ENCODE results near the gene NKRF.

NKRF gene

DNA sequence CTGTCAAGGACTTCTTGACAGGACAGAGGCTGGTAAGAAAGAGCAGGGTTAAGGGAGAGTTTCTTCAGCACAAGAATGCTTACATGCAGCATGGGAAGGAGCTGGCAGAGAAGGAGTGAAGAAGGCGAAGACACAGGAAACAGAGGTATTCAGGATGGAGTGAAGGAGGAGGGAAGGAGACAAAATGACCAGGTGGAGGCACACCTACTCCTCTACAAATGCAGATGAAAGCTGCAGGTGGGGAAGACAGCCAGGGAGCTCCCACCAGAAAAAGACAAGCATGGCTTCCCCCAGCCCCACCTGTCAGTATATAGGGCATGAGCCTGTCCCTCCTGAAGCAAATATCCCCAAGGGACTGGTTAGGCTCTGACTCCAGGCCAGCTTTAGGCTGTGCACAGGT lies 29.6 kb upstream of the NKRF start:
- Histone ChIP-seq H3K9me3 (ENCODE audit: control insufficient read depth, insufficient read depth, low read depth, low read length) (no peaks in the 10 kb centered on the region), H3K4me1 (ENCODE audit: control insufficient read depth, insufficient read depth, low read length) (no peaks in the 10 kb centered on the region), H3K4me3 (ENCODE audit: low read depth, low read length) (no peak overlapping the region), H3K36me3 (ENCODE audit: control insufficient read depth in 2 of 2, insufficient read depth in 1 of 2, low read length in 2 of 2) (peaks cover 7 to 64% of the 10 kb centered on the region in 2 experiments; a peak in 2 of 3 replicates), H3K27ac (ENCODE audit: extremely low read depth, low read depth, low read length) (no peak overlapping the region)
- ChIA-PET POLR2A (no interaction called here), CTCF (interaction anchor here (0.5 to 0.9 kb wide), 3 partner anchors 10 to 92 kb away, joined by 3 to 8 read pairs (median 3); no protein-coding TSS in a partner anchor)
- TF ChIP-seq ZNF248 (tag by site-specific recombination; IDR thresholded peaks at IDR 0.05) (no peak), ZNF391 (tag by site-specific recombination; IDR thresholded peaks at IDR 0.05; ENCODE audit: borderline replicate concordance, low read depth) (no peak), ZNF133 (tag by site-specific recombination; IDR thresholded peaks at IDR 0.05) (no peak), ZBTB20 (tag by site-specific recombination; IDR thresholded peaks at IDR 0.05) (no peak), ZNF175 (tag by site-specific recombination; IDR thresholded peaks at IDR 0.05) (no peak), ZNF239 (tag by site-specific recombination; IDR thresholded peaks at IDR 0.05) (no peak), ZNF350 (tag by site-specific recombination; IDR thresholded peaks at IDR 0.05) (no peak), ZNF670 (tag by site-specific recombination; IDR thresholded peaks at IDR 0.05; ENCODE audit: low read depth) (no peak)
- TF ChIP-seq, protein P1, sequence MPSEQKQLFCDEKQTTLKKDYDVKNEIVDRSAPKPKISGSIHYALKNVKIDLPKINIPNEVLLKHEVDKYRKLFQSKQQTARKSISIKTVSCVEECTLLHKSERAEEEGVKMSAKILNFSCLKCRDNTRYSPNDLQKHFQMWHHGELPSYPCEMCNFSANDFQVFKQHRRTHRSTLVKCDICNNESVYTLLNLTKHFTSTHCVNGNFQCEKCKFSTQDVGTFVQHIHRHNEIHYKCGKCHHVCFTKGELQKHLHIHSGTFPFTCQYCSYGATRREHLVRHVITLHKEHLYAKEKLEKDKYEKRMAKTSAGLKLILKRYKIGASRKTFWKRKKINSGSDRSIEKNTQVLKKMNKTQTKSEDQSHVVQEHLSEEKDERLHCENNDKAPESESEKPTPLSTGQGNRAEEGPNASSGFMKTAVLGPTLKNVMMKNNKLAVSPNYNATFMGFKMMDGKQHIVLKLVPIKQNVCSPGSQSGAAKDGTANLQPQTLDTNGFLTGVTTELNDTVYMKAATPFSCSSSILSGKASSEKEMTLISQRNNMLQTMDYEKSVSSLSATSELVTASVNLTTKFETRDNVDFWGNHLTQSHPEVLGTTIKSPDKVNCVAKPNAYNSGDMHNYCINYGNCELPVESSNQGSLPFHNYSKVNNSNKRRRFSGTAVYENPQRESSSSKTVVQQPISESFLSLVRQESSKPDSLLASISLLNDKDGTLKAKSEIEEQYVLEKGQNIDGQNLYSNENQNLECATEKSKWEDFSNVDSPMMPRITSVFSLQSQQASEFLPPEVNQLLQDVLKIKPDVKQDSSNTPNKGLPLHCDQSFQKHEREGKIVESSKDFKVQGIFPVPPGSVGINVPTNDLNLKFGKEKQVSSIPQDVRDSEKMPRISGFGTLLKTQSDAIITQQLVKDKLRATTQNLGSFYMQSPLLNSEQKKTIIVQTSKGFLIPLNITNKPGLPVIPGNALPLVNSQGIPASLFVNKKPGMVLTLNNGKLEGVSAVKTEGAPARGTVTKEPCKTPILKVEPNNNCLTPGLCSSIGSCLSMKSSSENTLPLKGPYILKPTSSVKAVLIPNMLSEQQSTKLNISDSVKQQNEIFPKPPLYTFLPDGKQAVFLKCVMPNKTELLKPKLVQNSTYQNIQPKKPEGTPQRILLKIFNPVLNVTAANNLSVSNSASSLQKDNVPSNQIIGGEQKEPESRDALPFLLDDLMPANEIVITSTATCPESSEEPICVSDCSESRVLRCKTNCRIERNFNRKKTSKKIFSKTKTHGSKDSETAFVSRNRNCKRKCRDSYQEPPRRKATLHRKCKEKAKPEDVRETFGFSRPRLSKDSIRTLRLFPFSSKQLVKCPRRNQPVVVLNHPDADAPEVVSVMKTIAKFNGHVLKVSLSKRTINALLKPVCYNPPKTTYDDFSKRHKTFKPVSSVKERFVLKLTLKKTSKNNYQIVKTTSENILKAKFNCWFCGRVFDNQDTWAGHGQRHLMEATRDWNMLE (tag by site-specific recombination; conservative IDR thresholded peaks at IDR 0.05; ENCODE audit: low read depth), result no peak
- TF ChIP-seq, protein P2, sequence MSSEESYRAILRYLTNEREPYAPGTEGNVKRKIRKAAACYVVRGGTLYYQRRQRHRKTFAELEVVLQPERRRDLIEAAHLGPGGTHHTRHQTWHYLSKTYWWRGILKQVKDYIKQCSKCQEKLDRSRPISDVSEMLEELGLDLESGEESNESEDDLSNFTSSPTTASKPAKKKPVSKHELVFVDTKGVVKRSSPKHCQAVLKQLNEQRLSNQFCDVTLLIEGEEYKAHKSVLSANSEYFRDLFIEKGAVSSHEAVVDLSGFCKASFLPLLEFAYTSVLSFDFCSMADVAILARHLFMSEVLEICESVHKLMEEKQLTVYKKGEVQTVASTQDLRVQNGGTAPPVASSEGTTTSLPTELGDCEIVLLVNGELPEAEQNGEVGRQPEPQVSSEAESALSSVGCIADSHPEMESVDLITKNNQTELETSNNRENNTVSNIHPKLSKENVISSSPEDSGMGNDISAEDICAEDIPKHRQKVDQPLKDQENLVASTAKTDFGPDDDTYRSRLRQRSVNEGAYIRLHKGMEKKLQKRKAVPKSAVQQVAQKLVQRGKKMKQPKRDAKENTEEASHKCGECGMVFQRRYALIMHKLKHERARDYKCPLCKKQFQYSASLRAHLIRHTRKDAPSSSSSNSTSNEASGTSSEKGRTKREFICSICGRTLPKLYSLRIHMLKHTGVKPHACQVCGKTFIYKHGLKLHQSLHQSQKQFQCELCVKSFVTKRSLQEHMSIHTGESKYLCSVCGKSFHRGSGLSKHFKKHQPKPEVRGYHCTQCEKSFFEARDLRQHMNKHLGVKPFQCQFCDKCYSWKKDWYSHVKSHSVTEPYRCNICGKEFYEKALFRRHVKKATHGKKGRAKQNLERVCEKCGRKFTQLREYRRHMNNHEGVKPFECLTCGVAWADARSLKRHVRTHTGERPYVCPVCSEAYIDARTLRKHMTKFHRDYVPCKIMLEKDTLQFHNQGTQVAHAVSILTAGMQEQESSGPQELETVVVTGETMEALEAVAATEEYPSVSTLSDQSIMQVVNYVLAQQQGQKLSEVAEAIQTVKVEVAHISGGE (tag by site-specific recombination; conservative IDR thresholded peaks at IDR 0.05; ENCODE audit: low read depth), result no peak

DNA sequence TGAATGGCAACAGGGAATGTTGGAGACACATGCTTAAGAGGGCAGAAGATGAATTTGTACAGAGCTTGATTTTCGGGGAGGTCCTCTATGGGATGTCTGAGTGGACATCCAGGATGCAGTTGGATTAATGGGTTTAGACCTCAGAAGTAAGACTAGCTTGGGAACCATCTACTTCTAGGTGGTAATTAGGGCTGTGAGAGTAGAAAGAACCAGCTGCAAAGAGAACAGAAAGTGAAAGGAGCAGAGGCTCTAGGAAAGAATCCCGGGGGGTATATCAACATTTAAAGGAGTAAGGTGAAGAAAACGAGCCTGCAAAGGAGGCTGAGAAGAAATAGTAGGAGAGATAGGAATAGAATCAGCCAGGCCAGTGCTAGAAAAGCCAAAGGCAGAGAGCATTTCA lies 29.0 kb upstream of the NKRF start:
- CTCF ChIA-PET, result interaction anchor here (0.6 to 0.9 kb wide), 3 partner anchors 25 to 1035 kb away, joined by 4 to 8 read pairs (median 4); no protein-coding TSS in a partner anchor
- POLR2A ChIA-PET, result no interaction called here
- TF ChIP-seq ZNF354C (tag by site-specific recombination; IDR thresholded peaks at IDR 0.05; ENCODE audit: borderline replicate concordance, low read depth) (no peak), HOXC10 (CRISPR knock-in tag; IDR thresholded peaks at IDR 0.05) (no peak), SP2 (tag by site-specific recombination; IDR thresholded peaks at IDR 0.05) (no peak), ZNF433 (tag by site-specific recombination; IDR thresholded peaks at IDR 0.05; ENCODE audit: low read depth) (no peak), ZNF768 (tag by site-specific recombination; IDR thresholded peaks at IDR 0.05) (no peak), ZNF529 (tag by site-specific recombination; IDR thresholded peaks at IDR 0.05; ENCODE audit: insufficient replicate concordance) (no peak), ZNF624 (tag by site-specific recombination; IDR thresholded peaks at IDR 0.05) (no peak)
- TF ChIP-seq, protein P3, sequence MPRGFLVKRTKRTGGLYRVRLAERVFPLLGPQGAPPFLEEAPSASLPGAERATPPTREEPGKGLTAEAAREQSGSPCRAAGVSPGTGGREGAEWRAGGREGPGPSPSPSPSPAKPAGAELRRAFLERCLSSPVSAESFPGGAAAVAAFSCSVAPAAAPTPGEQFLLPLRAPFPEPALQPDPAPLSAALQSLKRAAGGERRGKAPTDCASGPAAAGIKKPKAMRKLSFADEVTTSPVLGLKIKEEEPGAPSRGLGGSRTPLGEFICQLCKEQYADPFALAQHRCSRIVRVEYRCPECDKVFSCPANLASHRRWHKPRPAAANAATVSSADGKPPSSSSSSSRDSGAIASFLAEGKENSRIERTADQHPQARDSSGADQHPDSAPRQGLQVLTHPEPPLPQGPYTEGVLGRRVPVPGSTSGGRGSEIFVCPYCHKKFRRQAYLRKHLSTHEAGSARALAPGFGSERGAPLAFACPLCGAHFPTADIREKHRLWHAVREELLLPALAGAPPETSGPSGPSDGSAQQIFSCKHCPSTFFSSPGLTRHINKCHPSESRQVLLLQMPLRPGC (tag by site-specific recombination; IDR thresholded peaks at IDR 0.05), result no peak
- Histone ChIP-seq H3K9me3 (ENCODE audit: control insufficient read depth, insufficient read depth, low read depth, low read length) (no peaks in the 10 kb centered on the region), H3K27ac (ENCODE audit: extremely low read depth, low read depth, low read length) (no peak overlapping the region), H3K4me1 (ENCODE audit: control insufficient read depth, insufficient read depth, low read length) (no peaks in the 10 kb centered on the region), H3K4me3 (ENCODE audit: low read depth, low read length) (no peak overlapping the region), H3K36me3 (ENCODE audit: control insufficient read depth in 2 of 2, insufficient read depth in 1 of 2, low read length in 2 of 2) (peaks cover 7 to 58% of the 10 kb centered on the region in 2 experiments; a peak in 2 of 3 replicates)

All from HEK293 (cell line).